IMR-90 (cell line): ENCODE data around the gene SLC4A11. TPM values are rescaled to one million over a fixed set of nuclear protein-coding genes. Genes with fewer than 3 reads are reported as not detected.

Experiments
- ATAC-seq: fragments of 200-7000 bp; cut with Tn5 transposase; 2 replicates; pipeline ENCODE4 v1.9.1; 2020; ENCODE audit warnings: low read depth, mild to moderate bottlenecking, moderate library complexity
- BruUV-seq: library from RNA; stranded (reverse); fragments of 400-500 nt; replicated peaks from 2 replicates; lab custom pipeline; 2021; lab: Mats Ljungman, UMichigan
- CTCF ChIA-PET: fragments of 300-600 bp; formaldehyde crosslinking; extraction: SDS; loops from one replicate; lab custom pipeline; 2021; ENCODE audit warnings: antibody characterized with exemption; lab: Yijun Ruan, JAX
- POLR2A ChIA-PET: fragments of 300-600 bp; sonication (Branson Sonifier 250); formaldehyde crosslinking; loops from one replicate; lab custom pipeline; 2022; ENCODE audit warnings: antibody characterized with exemption; ENCODE audit not compliant: unreplicated experiment; lab: Charles Lee
- DNase-seq: peaks from one replicate; pipeline ENCODE4 v3.0.0; 2013
- H2AFZ ChIP-seq: replicated peaks from 2 replicates; pipeline ENCODE3; 2013; ENCODE audit warnings: low read length, mild to moderate bottlenecking; ENCODE audit not compliant: poor library complexity
- H2AK5ac ChIP-seq: 2 replicates; pipeline ENCODE4 v1.6.1; 2013; ENCODE audit warnings: low read depth, low read length, inconsistent platforms
- H2AK9ac ChIP-seq: replicated peaks from 2 replicates; pipeline ENCODE3; 2013; ENCODE audit warnings: mild to moderate bottlenecking, low read depth, low read length, moderate library complexity; ENCODE audit not compliant: poor library complexity
- H2BK120ac ChIP-seq: 2 replicates; pipeline ENCODE4 v1.6.1; 2013; ENCODE audit warnings: low read depth, low read length, inconsistent platforms
- H2BK15ac ChIP-seq: 3 replicates; pipeline ENCODE4 v1.6.1; 2013; ENCODE audit warnings: low read depth, low read length, inconsistent platforms
- H2BK20ac ChIP-seq: 2 replicates; pipeline ENCODE4 v1.6.1; 2013; ENCODE audit warnings: low read depth, mild to moderate bottlenecking, inconsistent platforms, low read length, moderate library complexity
- H2BK5ac ChIP-seq: 2 replicates; pipeline ENCODE4 v1.6.1; 2013; ENCODE audit warnings: mild to moderate bottlenecking, low read depth, low read length, inconsistent platforms; ENCODE audit not compliant: poor library complexity, severe bottlenecking
- H3K14ac ChIP-seq: replicated peaks from 2 replicates; pipeline ENCODE4 v1.6.1; 2013; ENCODE audit warnings: low read depth, low read length, inconsistent platforms
- H3K18ac ChIP-seq: 2 replicates; pipeline ENCODE4 v1.6.1; 2013; ENCODE audit warnings: low read depth, low read length, control low read depth
- H3K23ac ChIP-seq: 2 replicates; pipeline ENCODE4 v1.6.1; 2013; ENCODE audit warnings: low read depth, low read length, inconsistent platforms
- H3K27ac ChIP-seq: 2 replicates; pipeline ENCODE4 v1.5.1; 2013; ENCODE audit warnings: mild to moderate bottlenecking, control low read depth, low read length; ENCODE audit not compliant: insufficient read depth
- H3K27me3 ChIP-seq: 2 replicates; pipeline ENCODE4 v1.6.1; 2013; ENCODE audit warnings: low read length; ENCODE audit not compliant: control insufficient read depth, insufficient read depth
- H3K36me3 ChIP-seq: 2 replicates; pipeline ENCODE4 v1.6.1; 2013; ENCODE audit warnings: low read length, mixed read lengths; ENCODE audit not compliant: control insufficient read depth, insufficient read depth
- H3K4ac ChIP-seq: 2 replicates; pipeline ENCODE4 v1.6.1; 2013; ENCODE audit warnings: low read depth, low read length, inconsistent platforms
- H3K4me1 ChIP-seq: 2 replicates; pipeline ENCODE4 v1.6.1; 2013; ENCODE audit warnings: low read length, mixed read lengths; ENCODE audit not compliant: control insufficient read depth, insufficient read depth
- H3K4me2 ChIP-seq: 2 replicates; pipeline ENCODE4 v1.6.1; 2013; ENCODE audit warnings: low read depth, mild to moderate bottlenecking, control low read depth, low read length, moderate library complexity
- H3K4me3 ChIP-seq: 2 replicates; pipeline ENCODE4 v1.5.1; 2013; ENCODE audit warnings: low read depth, mild to moderate bottlenecking, control low read depth, low read length, moderate library complexity; ENCODE audit not compliant: insufficient read depth
- H3K56ac ChIP-seq: 2 replicates; pipeline ENCODE4 v1.6.1; 2013; ENCODE audit warnings: low read length, inconsistent platforms; ENCODE audit not compliant: insufficient read depth; ENCODE audit errors: extremely low read depth
- H3K79me1 ChIP-seq, 2 experiments: 2 replicates each; pipeline ENCODE4 v1.6.1; 2013; ENCODE audit warnings: low read length in 2 of 2, inconsistent platforms in 1 of 2, low read depth in 1 of 2
- H3K9ac ChIP-seq: 2 replicates; pipeline ENCODE4 v1.6.1; 2013; ENCODE audit warnings: low read depth, low read length, control low read depth
- H3K9me1 ChIP-seq: 2 replicates; pipeline ENCODE4 v1.6.1; 2013; ENCODE audit warnings: low read length, inconsistent platforms; ENCODE audit not compliant: insufficient read depth
- H3K9me3 ChIP-seq: 2 replicates; pipeline ENCODE4 v1.6.1; 2013; ENCODE audit warnings: low read length; ENCODE audit not compliant: control insufficient read depth, insufficient read depth
- H4K20me1 ChIP-seq: 2 replicates; pipeline ENCODE4 v1.6.1; 2013; ENCODE audit warnings: low read length, inconsistent platforms; ENCODE audit not compliant: insufficient read depth
- H4K5ac ChIP-seq: 2 replicates; pipeline ENCODE4 v1.6.1; 2013; ENCODE audit warnings: mild to moderate bottlenecking, low read depth, low read length, control low read depth
- H4K8ac ChIP-seq, 2 experiments: 2 replicates each; pipeline ENCODE4 v1.6.1; 2013; ENCODE audit warnings: low read depth in 2 of 2, low read length in 2 of 2, control low read depth in 1 of 2, inconsistent platforms in 1 of 2
- H4K91ac ChIP-seq: 2 replicates; pipeline ENCODE4 v1.6.1; 2013; ENCODE audit warnings: low read depth, low read length, inconsistent platforms; ENCODE audit not compliant: insufficient read depth
- BHLHE40 ChIP-seq: fragments of 150-350 bp; IDR thresholded peaks from 2 replicates; pipeline ENCODE4 v1.6.1; 2016; ENCODE audit warnings: mild to moderate bottlenecking, low read depth, low read length
- CEBPB ChIP-seq: IDR thresholded peaks from 2 replicates; pipeline ENCODE4 v1.6.1; 2012; ENCODE audit warnings: low read depth, low read length, improper control_type of control experiment
- CHD1 ChIP-seq: IDR thresholded peaks from 2 replicates; pipeline ENCODE4 v1.6.1; 2012; ENCODE audit warnings: low read depth, low read length, improper control_type of control experiment
- CTCF ChIP-seq: conservative IDR thresholded peaks from 2 replicates; pipeline ENCODE4 v1.5.1; 2012; ENCODE audit warnings: mild to moderate bottlenecking, low read depth, low read length, improper control_type of control experiment
- FOS ChIP-seq: fragments of 150-350 bp; IDR thresholded peaks from 2 replicates; pipeline ENCODE4 v1.6.1; 2016; ENCODE audit warnings: low read depth, low read length
- MAFK ChIP-seq: IDR thresholded peaks from 2 replicates; pipeline ENCODE4 v1.6.1; 2012; ENCODE audit warnings: low read depth, low read length, improper control_type of control experiment
- MAZ ChIP-seq: IDR thresholded peaks from 2 replicates; pipeline ENCODE4 v1.6.1; 2012; ENCODE audit warnings: low read depth, mild to moderate bottlenecking, low read length, improper control_type of control experiment, moderate library complexity, borderline replicate concordance
- MXI1 ChIP-seq: IDR thresholded peaks from 2 replicates; pipeline ENCODE4 v1.6.1; 2012; ENCODE audit warnings: low read depth, mild to moderate bottlenecking, low read length, moderate library complexity, borderline replicate concordance
- NFE2L2 ChIP-seq: fragments of 150-350 bp; IDR thresholded peaks from 2 replicates; pipeline ENCODE4 v1.6.1; 2016; ENCODE audit warnings: low read depth, mild to moderate bottlenecking, low read length
- POLR2A ChIP-seq: IDR thresholded peaks from 2 replicates; pipeline ENCODE4 v1.6.1; 2012; ENCODE audit warnings: mild to moderate bottlenecking, low read depth, low read length
- RAD21 ChIP-seq: IDR thresholded peaks from 2 replicates; pipeline ENCODE4 v1.6.1; 2012; ENCODE audit warnings: low read length, improper control_type of control experiment
- RCOR1 ChIP-seq: IDR thresholded peaks from 2 replicates; pipeline ENCODE4 v1.6.1; 2012; ENCODE audit warnings: mild to moderate bottlenecking, low read length, improper control_type of control experiment; ENCODE audit not compliant: insufficient replicate concordance
- RFX5 ChIP-seq: IDR thresholded peaks from 2 replicates; pipeline ENCODE4 v1.8.0; 2012; ENCODE audit warnings: low read depth, mild to moderate bottlenecking, low read length, moderate library complexity
- SMC3 ChIP-seq: fragments of 150-350 bp; IDR thresholded peaks from 2 replicates; pipeline ENCODE4 v1.6.1; 2016; ENCODE audit warnings: low read depth, mild to moderate bottlenecking, antibody characterized with exemption, low read length, moderate library complexity
- USF2 ChIP-seq: fragments of 150-350 bp; IDR thresholded peaks from 2 replicates; pipeline ENCODE4 v1.6.1; 2017; ENCODE audit warnings: mild to moderate bottlenecking, antibody characterized with exemption, low read length, low read depth
- WGBS, 2 experiments: methylation state at CpG; one replicate each; pipeline versions ENCODE4 v1.1.5 to v1.1.7; 2013; ENCODE audit warnings: missing lambda C conversion rate in 2 of 2; ENCODE audit not compliant: insufficient read length in 1 of 2; ENCODE audit errors: extremely low coverage in 2 of 2; 5-methylcytosine and 5-hydroxymethylcytosine counted together
- dilution Hi-C: fragments of 300-500 bp; cut with HindIII; formaldehyde crosslinking; loops from one replicate; pipeline ENCODE4 v1.14.3; 2018; ENCODE audit warnings: low sequenced_read_pairs; ENCODE audit not compliant: unreplicated experiment
- in situ Hi-C: fragments of 300-500 bp; cut with MboI; formaldehyde crosslinking; loops from 3 replicates; pipeline ENCODE4 v1.14.3; 2019; ENCODE audit warnings: low sequenced_read_pairs, inconsistent platforms, mixed read lengths
- intact Hi-C: fragments of 100-400 bp; cut with micrococcal nuclease; formaldehyde crosslinking; loops from 2 replicates; pipeline ENCODE4 v1.10.0; 2022
- polyA plus RNA-seq, 3 experiments: library from polyadenylated mRNA; depleted of rRNA; stranded (reverse); fragments of >200 nt; gene quantifications; 2 replicates each; pipeline ENCODE4 v1.2.3, GENCODE V29; 2012; ENCODE audit warnings: low replicate concordance in 1 of 3
- total RNA-seq: library from RNA; depleted of rRNA; stranded (reverse); fragments of >200 nt; gene quantifications from 2 replicates; pipeline ENCODE4 v1.2.3, GENCODE V29; 2012
- TF ChIP-seq, protein P1 (sequence below): fragments of 150-350 bp; IDR thresholded peaks from 2 replicates; pipeline ENCODE4 v1.6.1; 2016; ENCODE audit warnings: low read depth, mild to moderate bottlenecking, low read length, moderate library complexity, borderline replicate concordance

SLC4A11 gene
- total and polyA plus RNA-seq, 2 of the 4 experiments (the other 2 are of a cell fraction) = 0.36 to 0.79 TPM

GRCh38 chr20:3190681-3191111 is 48.3 kb downstream of the SLC4A11 start:
- H3K4me1 ChIP-seq = no peaks in the 10 kb centered on the region
- H2AK5ac ChIP-seq = no peak overlapping the region
- no peak overlapping the region for H3K4me2 ChIP-seq
- peaks cover 59% of the 10 kb centered on the region for H3K36me3 ChIP-seq
- no TSS peak for BruUV-seq
- no peak overlapping the region for H3K23ac ChIP-seq
- H3K4me3 ChIP-seq = no peak overlapping the region
- H4K20me1 ChIP-seq = no peaks in the 10 kb centered on the region
- no peak overlapping the region for H3K18ac ChIP-seq
- H4K91ac ChIP-seq = no peak overlapping the region
- in situ Hi-C loops = no loop called here
- H3K14ac ChIP-seq = no peak overlapping the region
- H2BK20ac ChIP-seq = no peak overlapping the region
- no peak overlapping the region for H3K4ac ChIP-seq
- WGBS, 2 experiments = 89% methylated on average over 8 of the region's 14 CpGs; no CpG with 5 or more reads in 1 of the 2 experiments
- no peak overlapping the region for H3K56ac ChIP-seq
- H2BK5ac ChIP-seq = no peak overlapping the region
- H3K9me3 ChIP-seq = no peaks in the 10 kb centered on the region
- H3K9me1 ChIP-seq = no peaks in the 10 kb centered on the region
- intact Hi-C loops = no loop called here
- no peak overlapping the region for H2BK15ac ChIP-seq
- no peak overlapping the region for H3K9ac ChIP-seq
- H3K27me3 ChIP-seq = no peaks in the 10 kb centered on the region
- H4K5ac ChIP-seq = no peak overlapping the region
- no peak for DNase-seq
- H2AK9ac ChIP-seq = no peak overlapping the region
- CTCF ChIA-PET = no interaction called here
- H2AFZ ChIP-seq = no peak overlapping the region
- no peak overlapping the region for H2BK120ac ChIP-seq
- H4K8ac ChIP-seq = no peak overlapping the region
- no peak overlapping the region for H3K27ac ChIP-seq
- dilution Hi-C loops = no loop called here
- POLR2A ChIA-PET = no interaction called here
- ATAC-seq = no peak
- TF ChIP-seq MXI1 (no peak), MAZ (no peak), RFX5 (no peak), MAFK (no peak), POLR2A (no peak), BHLHE40 (no peak), CEBPB (no peak), USF2 (no peak), RAD21 (no peak), CTCF (no peak), FOS (no peak), CHD1 (no peak), RCOR1 (no peak), NFE2L2 (no peak), SMC3 (no peak)
- TF ChIP-seq, protein P1, sequence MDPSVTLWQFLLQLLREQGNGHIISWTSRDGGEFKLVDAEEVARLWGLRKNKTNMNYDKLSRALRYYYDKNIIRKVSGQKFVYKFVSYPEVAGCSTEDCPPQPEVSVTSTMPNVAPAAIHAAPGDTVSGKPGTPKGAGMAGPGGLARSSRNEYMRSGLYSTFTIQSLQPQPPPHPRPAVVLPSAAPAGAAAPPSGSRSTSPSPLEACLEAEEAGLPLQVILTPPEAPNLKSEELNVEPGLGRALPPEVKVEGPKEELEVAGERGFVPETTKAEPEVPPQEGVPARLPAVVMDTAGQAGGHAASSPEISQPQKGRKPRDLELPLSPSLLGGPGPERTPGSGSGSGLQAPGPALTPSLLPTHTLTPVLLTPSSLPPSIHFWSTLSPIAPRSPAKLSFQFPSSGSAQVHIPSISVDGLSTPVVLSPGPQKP = no peak
- H3K79me1 ChIP-seq = no peaks in the 10 kb centered on the region
